Measurements from ENCODE around the gene JPH3. TPM values are rescaled to one million over a fixed set of nuclear protein-coding genes. Genes with fewer than 3 reads are reported as not detected.

JPH3 gene
- polyA plus RNA-seq, 1 donor (not counting 4 experiments of a cell fraction or from before 2014, with no cell fraction given) = not detected

GRCh38 chr16:87571868-87572244 lies 30.5 kb upstream of the JPH3 start:
- TF ChIP-seq CTCF (optimal IDR thresholded peaks at IDR 0.05 in 1 of 3, IDR thresholded peaks at IDR 0.05 in 1 of 3, conservative IDR thresholded peaks at IDR 0.05 in 1 of 3; ENCODE audit: extremely low read depth in 1 of 3, insufficient read depth in 2 of 3, low read length in 3 of 3) (no peak), EZH2 (IDR thresholded peaks at IDR 0.05; ENCODE audit: low read length) (no peak)
- no peaks in the 10 kb centered on the region for H3K36me3 ChIP-seq (ENCODE audit: control insufficient read depth in 2 of 2, extremely low read depth in 1 of 2, insufficient read depth in 2 of 2, low read length in 2 of 2)
- H3K4me3 ChIP-seq (ENCODE audit: control insufficient read depth in 2 of 3, extremely low read depth in 1 of 3, insufficient read depth in 2 of 3, low read depth in 1 of 3, low read length in 3 of 3) = no peak overlapping the region
- dilution Hi-C loops (cut with MboI; ENCODE audit: extremely low pct_ligation_motif_present, low sequenced_read_pairs) = no loop called here
- no peaks in the 10 kb centered on the region for H3K4me1 ChIP-seq (ENCODE audit: control insufficient read depth, extremely low read depth, insufficient read depth, low read length)
- no peaks in the 10 kb centered on the region for H4K20me1 ChIP-seq (ENCODE audit: control insufficient read depth, extremely low read depth, insufficient read depth, low read length)
- peaks cover 24% of the 10 kb centered on the region for H3K27me3 ChIP-seq (ENCODE audit: control insufficient read depth, extremely low read depth, insufficient read depth, low read length)
- no peak for FAIRE-seq
- no peak overlapping the region for H2AFZ ChIP-seq (ENCODE audit: control insufficient read depth, low read length)
- H3K79me2 ChIP-seq (ENCODE audit: control insufficient read depth, insufficient read depth, low read length) = no peaks in the 10 kb centered on the region
- H3K9me1 ChIP-seq (ENCODE audit: control insufficient read depth, extremely low read depth, insufficient read depth, low read length) = no peaks in the 10 kb centered on the region
- H3K4me2 ChIP-seq (ENCODE audit: control insufficient read depth, extremely low read depth, insufficient read depth, low read depth, low read length) = no peak overlapping the region
- H3K27ac ChIP-seq (ENCODE audit: control insufficient read depth, insufficient read depth, low read length) = no peak overlapping the region
- DNase-seq (ENCODE audit: low read depth, low spot score) = no peak
- H3K9me3 ChIP-seq (ENCODE audit: control insufficient read depth, low read depth, low read length) = no peaks in the 10 kb centered on the region
- no peak overlapping the region for H3K9ac ChIP-seq (ENCODE audit: control insufficient read depth, extremely low read depth, insufficient read depth, low read length)

- H4K20me1 ChIP-seq (ENCODE audit: control insufficient read depth, extremely low read depth, insufficient read depth, low read length) = no peaks in the 10 kb centered on the region
- H3K9ac ChIP-seq (ENCODE audit: control insufficient read depth, extremely low read depth, insufficient read depth, low read length) = no peak overlapping the region
- no peak overlapping the region for H3K4me2 ChIP-seq (ENCODE audit: control insufficient read depth, extremely low read depth, insufficient read depth, low read depth, low read length)
- H3K27me3 ChIP-seq (ENCODE audit: control insufficient read depth, extremely low read depth, insufficient read depth, low read length) = peaks cover 24% of the 10 kb centered on the region
- DNase-seq (ENCODE audit: low read depth, low spot score) = no peak
- dilution Hi-C loops (cut with MboI; ENCODE audit: extremely low pct_ligation_motif_present, low sequenced_read_pairs) = no loop called here
- H3K9me1 ChIP-seq (ENCODE audit: control insufficient read depth, extremely low read depth, insufficient read depth, low read length) = no peaks in the 10 kb centered on the region
- no peak for FAIRE-seq
- no peak overlapping the region for H2AFZ ChIP-seq (ENCODE audit: control insufficient read depth, low read length)
- no peak overlapping the region for H3K27ac ChIP-seq (ENCODE audit: control insufficient read depth, insufficient read depth, low read length)
- TF ChIP-seq EZH2 (IDR thresholded peaks at IDR 0.05; ENCODE audit: low read length) (no peak), CTCF (optimal IDR thresholded peaks at IDR 0.05 in 1 of 3, IDR thresholded peaks at IDR 0.05 in 1 of 3, conservative IDR thresholded peaks at IDR 0.05 in 1 of 3; ENCODE audit: extremely low read depth in 1 of 3, insufficient read depth in 2 of 3, low read length in 3 of 3) (no peak)
- H3K9me3 ChIP-seq (ENCODE audit: control insufficient read depth, low read depth, low read length) = no peaks in the 10 kb centered on the region
- no peaks in the 10 kb centered on the region for H3K36me3 ChIP-seq (ENCODE audit: control insufficient read depth in 2 of 2, extremely low read depth in 1 of 2, insufficient read depth in 2 of 2, low read length in 2 of 2)
- H3K4me1 ChIP-seq (ENCODE audit: control insufficient read depth, extremely low read depth, insufficient read depth, low read length) = no peaks in the 10 kb centered on the region
- H3K79me2 ChIP-seq (ENCODE audit: control insufficient read depth, insufficient read depth, low read length) = no peaks in the 10 kb centered on the region
- no peak overlapping the region for H3K4me3 ChIP-seq (ENCODE audit: control insufficient read depth in 2 of 3, extremely low read depth in 1 of 3, insufficient read depth in 2 of 3, low read depth in 1 of 3, low read length in 3 of 3)
Observed at GRCh38 chr16:87572959-87573358, 29.3 kb upstream of the JPH3 start.
